Rectal smooth muscle tissue (tissue), 1 donor: ENCODE measurements around the gene PUS1.
"Not testable (repeated sequence)": the region's sequence is repeated elsewhere in the genome, so short reads cannot be mapped to it uniquely, and the experiment has no call there.

Experiments
- H3K27ac ChIP-seq: one replicate; pipeline ENCODE4 v1.7.0; 2013; ENCODE audit warnings: low read depth, low read length, inconsistent platforms
- H3K27me3 ChIP-seq: one replicate; pipeline ENCODE4 v1.7.0; 2013; ENCODE audit warnings: low read length; ENCODE audit not compliant: control insufficient read depth, insufficient read depth
- H3K36me3 ChIP-seq: one replicate; pipeline ENCODE4 v1.7.0; 2013; ENCODE audit warnings: low read length; ENCODE audit not compliant: control insufficient read depth, insufficient read depth
- H3K4me1 ChIP-seq: one replicate; pipeline ENCODE4 v1.7.0; 2013; ENCODE audit warnings: low read length; ENCODE audit not compliant: control insufficient read depth, insufficient read depth
- H3K4me3 ChIP-seq: one replicate; pipeline ENCODE4 v1.7.0; 2013; ENCODE audit warnings: low read length
- H3K9ac ChIP-seq: one replicate; pipeline ENCODE4 v1.7.0; 2013; ENCODE audit warnings: low read length

PUS1 gene

GRCh38 chr12:131979606-131980005, 50.5 kb downstream of the PUS1 start:
- Histone ChIP-seq H3K9ac (no peak overlapping the region), H3K4me1 (no peaks in the 10 kb centered on the region), H3K36me3 (peaks cover 15% of the 10 kb centered on the region), H3K27me3 (no peaks in the 10 kb centered on the region), H3K4me3 (no peak overlapping the region), H3K27ac (no peak overlapping the region)

DNA sequence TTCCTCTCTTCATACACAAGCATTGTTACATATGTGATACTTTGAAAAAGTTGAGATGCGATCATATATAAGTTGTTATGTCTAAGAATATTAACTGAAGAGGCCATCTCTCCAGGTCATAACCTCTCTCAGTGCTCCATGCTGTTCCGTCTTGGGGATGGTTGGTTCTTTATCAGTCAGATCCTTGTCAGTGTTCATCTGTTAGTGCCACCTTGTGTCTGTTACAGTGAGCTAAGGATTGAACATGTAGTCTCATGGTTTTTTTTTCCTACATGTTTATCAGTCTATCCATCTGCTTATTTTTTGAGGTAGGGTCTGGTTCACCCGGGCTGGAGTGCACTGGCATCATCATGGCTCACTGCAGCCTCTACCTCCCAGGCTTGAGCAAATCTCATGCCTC, 51.2 kb downstream of the PUS1 start:
- Histone ChIP-seq H3K27ac (no peak overlapping the region), H3K4me3 (no peak overlapping the region), H3K36me3 (peaks cover 15% of the 10 kb centered on the region), H3K9ac (no peak overlapping the region), H3K27me3 (no peaks in the 10 kb centered on the region), H3K4me1 (no peaks in the 10 kb centered on the region)

- no peaks in the 10 kb centered on the region for H3K4me1 ChIP-seq
- no peaks in the 10 kb centered on the region for H3K27me3 ChIP-seq
- H3K4me3 ChIP-seq: no peak overlapping the region
- H3K27ac ChIP-seq: no peak overlapping the region
- H3K36me3 ChIP-seq: peaks cover 15% of the 10 kb centered on the region
- H3K9ac ChIP-seq: no peak overlapping the region
Measured at GRCh38 chr12:131981388-131981787, 52.3 kb downstream of the PUS1 start.

DNA sequence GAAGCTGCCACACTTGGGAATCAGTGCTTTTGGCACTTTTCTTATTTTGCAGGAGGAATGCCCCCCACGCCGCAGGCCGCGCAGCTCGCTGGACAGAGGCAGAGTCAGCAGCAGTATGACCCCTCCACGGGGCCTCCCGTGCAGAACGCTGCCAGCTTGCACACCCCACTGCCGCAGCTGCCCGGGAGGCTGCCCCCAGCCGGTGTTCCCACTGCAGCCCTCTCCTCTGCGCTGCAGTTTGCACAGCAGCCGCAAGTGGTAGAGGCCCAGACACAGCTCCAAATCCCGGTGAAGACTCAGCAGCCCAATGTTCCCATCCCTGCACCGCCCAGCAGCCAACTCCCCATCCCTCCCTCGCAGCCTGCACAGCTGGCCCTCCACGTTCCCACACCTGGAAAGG, 53.0 kb downstream of the PUS1 start:
- Histone ChIP-seq H3K36me3 (peaks cover 15% of the 10 kb centered on the region), H3K9ac (no peak overlapping the region), H3K4me1 (no peaks in the 10 kb centered on the region), H3K4me3 (no peak overlapping the region), H3K27ac (no peak overlapping the region), H3K27me3 (no peaks in the 10 kb centered on the region)

GRCh38 chr12:131983026-131983425, 54.0 kb downstream of the PUS1 start:
- no peak overlapping the region for H3K9ac ChIP-seq
- H3K27ac ChIP-seq: no peak overlapping the region
- no peaks in the 10 kb centered on the region for H3K4me1 ChIP-seq
- H3K27me3 ChIP-seq: no peaks in the 10 kb centered on the region
- H3K36me3 ChIP-seq: peaks cover 20% of the 10 kb centered on the region
- H3K4me3 ChIP-seq: no peak overlapping the region

- Histone ChIP-seq H3K4me1 (no peaks in the 10 kb centered on the region), H3K36me3 (peaks cover 24% of the 10 kb centered on the region), H3K27me3 (no peaks in the 10 kb centered on the region), H3K4me3 (no peak overlapping the region), H3K9ac (no peak overlapping the region), H3K27ac (no peak overlapping the region)
Measured at GRCh38 chr12:131983554-131983953, 54.5 kb downstream of the PUS1 start.

- Histone ChIP-seq H3K27me3 (no peaks in the 10 kb centered on the region), H3K9ac (no peak overlapping the region), H3K4me1 (no peaks in the 10 kb centered on the region), H3K4me3 (no peak overlapping the region), H3K36me3 (peaks cover 24% of the 10 kb centered on the region), H3K27ac (no peak overlapping the region)
Measured at GRCh38 chr12:131984334-131984733, 55.3 kb downstream of the PUS1 start.

DNA sequence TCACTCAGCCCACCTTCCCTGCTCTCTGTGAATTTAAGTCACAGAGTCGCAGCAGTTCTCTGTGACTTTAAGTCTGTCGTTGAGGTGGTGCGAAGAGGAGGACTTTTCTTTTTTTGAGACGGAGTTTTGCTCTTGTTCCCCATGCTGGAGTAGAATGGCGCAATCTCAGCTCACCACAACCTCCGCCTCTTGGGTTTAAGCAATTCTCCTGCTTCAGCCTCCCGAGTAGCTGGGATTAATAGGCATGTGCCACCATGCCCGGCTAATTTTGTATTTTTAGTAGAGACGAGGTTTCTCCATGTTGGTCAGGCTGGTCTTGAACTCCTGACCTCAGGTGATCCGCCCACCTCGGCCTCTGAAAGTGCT, 56.4 kb downstream of the PUS1 start:
- peaks cover 23% of the 10 kb centered on the region for H3K36me3 ChIP-seq
- H3K9ac ChIP-seq, H3K4me3 ChIP-seq, H3K27me3 ChIP-seq, H3K27ac ChIP-seq, H3K4me1 ChIP-seq: not testable (repeated sequence)

DNA sequence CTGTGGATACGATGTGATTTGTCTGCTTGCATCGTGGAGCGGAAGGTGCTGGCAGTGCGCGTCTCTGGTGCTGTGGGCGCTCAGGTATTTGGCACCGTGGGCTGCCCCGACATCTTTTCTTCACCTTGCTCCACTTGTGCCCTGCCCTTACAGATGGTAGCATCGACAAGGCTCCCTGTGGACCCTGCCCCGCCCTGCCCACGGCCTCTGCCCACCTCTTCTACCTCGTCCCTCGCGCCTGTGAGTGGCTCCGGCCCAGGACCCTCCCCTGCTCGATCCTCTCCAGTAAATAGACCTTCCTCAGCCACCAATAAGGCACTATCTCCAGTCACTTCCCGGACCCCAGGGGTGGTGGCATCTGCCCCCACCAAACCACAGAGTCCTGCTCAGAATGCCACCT, 57.3 kb downstream of the PUS1 start:
- Histone ChIP-seq H3K27ac (no peak overlapping the region), H3K27me3 (no peaks in the 10 kb centered on the region), H3K4me3 (no peak overlapping the region), H3K36me3 (peaks cover 26% of the 10 kb centered on the region), H3K4me1 (no peaks in the 10 kb centered on the region), H3K9ac (no peak overlapping the region)

- Histone ChIP-seq H3K4me3 (no peak overlapping the region), H3K9ac (no peak overlapping the region), H3K27ac (no peak overlapping the region), H3K4me1 (no peaks in the 10 kb centered on the region), H3K36me3 (peaks cover 26% of the 10 kb centered on the region), H3K27me3 (no peaks in the 10 kb centered on the region)
Measured at GRCh38 chr12:131986910-131987309, 57.8 kb downstream of the PUS1 start.

DNA sequence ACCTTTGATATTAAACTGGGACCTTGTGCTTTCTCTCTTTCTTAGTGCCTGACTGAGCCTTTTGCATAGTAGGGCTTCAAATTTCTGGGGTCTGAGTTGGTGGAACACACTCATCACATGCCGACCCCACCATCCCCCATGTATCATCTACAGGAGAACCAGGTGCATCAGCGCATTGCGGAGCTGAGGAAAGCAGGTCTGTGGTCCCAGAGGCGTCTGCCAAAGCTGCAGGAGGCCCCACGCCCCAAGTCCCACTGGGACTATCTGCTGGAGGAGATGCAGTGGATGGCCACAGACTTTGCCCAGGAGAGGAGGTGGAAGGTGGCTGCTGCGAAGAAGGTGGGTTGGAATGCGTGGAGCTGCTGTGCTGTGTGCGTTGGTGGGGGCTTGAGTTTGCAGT, 58.5 kb downstream of the PUS1 start:
- no peak overlapping the region for H3K9ac ChIP-seq
- no peaks in the 10 kb centered on the region for H3K4me1 ChIP-seq
- H3K27me3 ChIP-seq: no peaks in the 10 kb centered on the region
- H3K4me3 ChIP-seq: no peak overlapping the region
- H3K27ac ChIP-seq: no peak overlapping the region
- peaks cover 23% of the 10 kb centered on the region for H3K36me3 ChIP-seq

- no peak overlapping the region for H3K4me3 ChIP-seq
- H3K27me3 ChIP-seq: no peaks in the 10 kb centered on the region
- H3K27ac ChIP-seq: no peak overlapping the region
- no peak overlapping the region for H3K9ac ChIP-seq
- H3K4me1 ChIP-seq: no peaks in the 10 kb centered on the region
- H3K36me3 ChIP-seq: peaks cover 26% of the 10 kb centered on the region
Measured at GRCh38 chr12:131988054-131988796, 59.1 kb downstream of the PUS1 start.

DNA sequence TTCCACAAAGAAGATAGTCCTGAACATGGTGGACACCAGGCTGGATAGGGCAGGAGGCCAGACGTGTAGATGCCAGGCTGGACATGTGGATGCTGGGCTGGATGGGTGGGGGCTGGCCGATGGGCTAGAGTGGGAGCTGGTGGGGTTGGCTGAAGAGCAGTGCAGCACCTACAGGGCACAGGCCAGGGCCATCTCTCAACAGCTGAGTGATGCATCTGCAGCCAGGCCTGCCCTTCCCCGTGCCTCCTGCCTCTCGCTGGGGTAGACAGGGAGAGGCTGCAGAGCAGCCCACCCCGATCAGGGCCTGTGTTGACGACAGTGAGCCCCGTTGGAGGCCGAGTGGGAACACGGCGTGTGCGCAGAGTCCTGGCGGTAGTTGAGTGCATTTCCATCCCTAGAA, 59.9 kb downstream of the PUS1 start:
- Histone ChIP-seq H3K27ac (no peak overlapping the region), H3K4me1 (no peaks in the 10 kb centered on the region), H3K9ac (no peak overlapping the region), H3K27me3 (no peaks in the 10 kb centered on the region), H3K36me3 (peaks cover 33% of the 10 kb centered on the region), H3K4me3 (no peak overlapping the region)
